GM21717 (cell line): ENCODE data around the gene CAPN5.

Experiments
- ATAC-seq: cut with Tn5 transposase; IDR thresholded peaks from one replicate; pipeline ENCODE4 v1.9.1; 2021; ENCODE audit warnings: mild to moderate bottlenecking, moderate library complexity; ENCODE audit not compliant: unreplicated experiment

The CAPN5 gene

GRCh38 chr11:77129069-77129841 is 62.5 kb downstream of the CAPN5 start:
- ATAC-seq, result no peak

GRCh38 chr11:77129842-77130756 is 63.3 kb downstream of the CAPN5 start:
- ATAC-seq, result no peak

DNA sequence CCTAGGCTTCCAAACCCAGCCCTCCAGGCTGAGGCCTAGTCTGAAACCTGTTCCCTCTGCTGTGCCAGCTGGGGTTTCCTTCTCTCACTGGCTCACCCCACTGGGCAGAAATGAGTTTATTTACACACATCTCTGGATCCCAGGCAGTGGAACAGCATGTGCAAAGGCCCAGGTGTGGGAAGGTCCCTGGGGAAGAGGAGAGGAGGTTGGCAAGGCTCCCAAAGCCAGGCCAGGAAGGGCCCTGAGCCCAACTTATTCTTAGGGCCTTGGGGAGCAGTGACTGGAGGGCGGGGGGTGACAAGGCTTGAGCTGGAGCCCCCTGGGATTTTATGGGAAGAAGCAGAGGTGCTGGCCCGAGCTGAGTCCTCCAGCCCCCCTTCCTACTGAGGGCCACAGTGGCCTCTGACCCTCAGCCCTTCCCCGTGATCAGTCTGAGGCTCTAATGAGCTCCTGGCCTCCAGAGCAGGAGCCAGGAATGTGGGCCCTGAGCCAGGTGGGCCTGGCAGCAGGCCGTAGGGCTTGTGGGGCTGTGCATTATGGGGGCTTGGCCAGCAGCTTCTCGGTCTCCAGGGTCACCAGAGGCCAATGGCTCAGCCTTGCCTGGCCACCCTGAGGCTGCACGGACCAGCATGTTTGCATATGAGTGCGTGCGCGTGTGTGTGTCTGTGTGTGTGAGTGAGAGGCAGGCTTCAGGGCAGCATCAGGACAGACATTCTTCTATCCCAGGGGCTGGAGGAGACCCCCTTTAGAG is 64.2 kb downstream of the CAPN5 start:
- ATAC-seq, result no peak

DNA sequence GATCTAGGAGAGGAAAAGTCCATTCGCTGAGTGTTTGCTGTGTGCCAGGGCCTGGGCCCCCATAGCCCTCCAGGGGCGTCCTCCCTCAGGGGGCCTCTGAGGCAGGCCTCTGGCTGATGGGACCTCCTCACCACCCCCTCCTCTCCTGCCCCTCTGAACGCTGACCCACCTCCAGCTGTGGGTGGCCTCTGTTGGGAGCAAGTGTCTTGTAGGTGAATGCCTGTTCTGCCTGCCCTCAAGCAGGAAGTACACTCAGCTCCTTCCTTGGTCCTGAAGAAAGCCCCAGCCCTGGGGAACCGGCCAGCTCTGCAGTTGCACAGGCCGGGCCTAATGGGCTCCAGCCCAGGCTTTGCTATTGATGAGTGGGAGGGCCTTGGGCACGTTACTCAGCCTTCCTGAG is 64.8 kb downstream of the CAPN5 start:
- ATAC-seq, result no peak

GRCh38 chr11:77135069-77135468 is 68.3 kb downstream of the CAPN5 start:
- ATAC-seq, result no peak

GRCh38 chr11:77136074-77136473 is 69.3 kb downstream of the CAPN5 start:
- ATAC-seq, result no peak

DNA sequence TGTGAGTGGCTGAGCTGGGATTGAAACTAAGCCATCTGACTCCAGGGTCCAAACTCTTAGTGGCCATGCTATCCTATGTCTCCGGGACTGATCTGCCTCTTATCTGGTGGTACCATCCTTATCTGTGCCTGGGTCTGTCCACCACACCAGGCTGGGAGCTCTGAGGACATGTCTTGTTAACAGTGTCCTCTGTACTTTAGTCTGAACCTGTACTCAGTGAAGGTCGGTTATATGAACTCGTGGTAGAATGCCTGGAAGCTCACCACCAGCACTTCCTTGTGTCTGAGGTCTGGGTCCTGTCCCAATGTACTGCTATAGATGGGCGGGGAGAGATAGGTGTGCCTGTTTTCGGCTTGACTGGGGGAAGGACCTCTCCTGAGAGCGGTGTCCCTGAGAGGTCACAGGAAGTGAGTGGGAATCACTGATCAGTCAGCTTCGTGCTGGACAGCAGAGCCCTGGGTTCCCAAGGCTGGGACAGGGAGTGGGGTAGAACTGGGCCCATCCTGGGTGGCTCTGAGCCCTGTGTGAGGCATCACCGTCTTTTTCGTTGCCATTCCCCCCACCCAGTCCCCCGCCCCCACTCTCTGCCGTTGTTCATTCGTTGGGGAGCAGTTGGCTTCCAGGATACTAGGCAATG is 70.1 kb downstream of the CAPN5 start:
- ATAC-seq, result no peak

DNA sequence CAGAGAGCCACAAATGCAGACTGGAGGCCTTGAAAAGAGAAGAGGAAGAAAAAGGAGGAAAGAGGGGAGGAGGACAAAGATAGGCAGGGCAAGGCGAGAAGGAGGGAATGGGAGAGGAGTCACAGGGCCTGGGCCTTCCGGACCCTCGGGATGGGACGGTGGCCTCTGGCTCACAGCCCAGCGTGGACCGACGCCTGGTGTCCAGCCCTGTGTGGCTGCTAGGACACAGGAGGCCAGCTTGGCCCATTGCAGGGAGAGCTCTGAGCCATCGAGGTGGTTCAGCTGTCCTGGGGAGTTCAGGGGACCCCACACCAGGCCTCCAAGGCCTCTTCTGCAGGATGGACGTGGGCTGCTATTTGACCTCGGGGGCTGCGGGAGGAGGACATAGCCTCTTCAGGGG is 70.7 kb downstream of the CAPN5 start:
- no peak for ATAC-seq

DNA sequence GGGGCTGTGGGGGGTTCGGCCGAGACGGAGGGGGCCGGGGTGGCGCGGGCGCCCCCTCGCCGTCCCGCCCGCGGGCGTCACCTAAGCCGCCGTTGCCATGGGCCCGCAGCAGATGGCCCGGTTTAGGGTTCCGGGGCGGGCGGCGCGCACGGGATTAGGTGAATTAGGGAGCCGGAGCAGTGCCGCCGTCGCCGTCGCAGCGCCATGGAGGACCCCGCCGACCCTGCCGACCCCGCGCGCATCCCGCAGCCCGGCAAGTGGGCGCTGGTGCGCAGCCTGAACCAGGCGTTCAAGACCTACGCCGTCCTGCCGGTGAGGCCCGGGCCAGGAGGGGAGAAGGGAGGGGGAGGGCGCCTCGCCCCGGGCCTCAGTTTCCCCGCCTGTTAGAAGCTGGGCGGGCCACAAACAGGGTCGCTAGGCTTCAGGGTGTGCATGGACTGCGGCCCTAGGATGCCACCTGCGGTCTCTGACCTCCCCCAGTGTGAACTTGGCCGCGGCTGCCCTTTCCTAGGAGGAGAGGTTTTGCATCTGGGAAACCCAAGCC is 71.4 kb downstream of the CAPN5 start:
- no peak for ATAC-seq

- no peak for ATAC-seq
Observed at GRCh38 chr11:77139201-77139600, 72.4 kb downstream of the CAPN5 start.

GRCh38 chr11:77140231-77140851 is 73.6 kb downstream of the CAPN5 start:
- ATAC-seq, result no peak

- no peak for ATAC-seq
Observed at GRCh38 chr11:77141034-77141433, 74.3 kb downstream of the CAPN5 start.

GRCh38 chr11:77141475-77141874 is 74.7 kb downstream of the CAPN5 start:
- ATAC-seq, result no peak

DNA sequence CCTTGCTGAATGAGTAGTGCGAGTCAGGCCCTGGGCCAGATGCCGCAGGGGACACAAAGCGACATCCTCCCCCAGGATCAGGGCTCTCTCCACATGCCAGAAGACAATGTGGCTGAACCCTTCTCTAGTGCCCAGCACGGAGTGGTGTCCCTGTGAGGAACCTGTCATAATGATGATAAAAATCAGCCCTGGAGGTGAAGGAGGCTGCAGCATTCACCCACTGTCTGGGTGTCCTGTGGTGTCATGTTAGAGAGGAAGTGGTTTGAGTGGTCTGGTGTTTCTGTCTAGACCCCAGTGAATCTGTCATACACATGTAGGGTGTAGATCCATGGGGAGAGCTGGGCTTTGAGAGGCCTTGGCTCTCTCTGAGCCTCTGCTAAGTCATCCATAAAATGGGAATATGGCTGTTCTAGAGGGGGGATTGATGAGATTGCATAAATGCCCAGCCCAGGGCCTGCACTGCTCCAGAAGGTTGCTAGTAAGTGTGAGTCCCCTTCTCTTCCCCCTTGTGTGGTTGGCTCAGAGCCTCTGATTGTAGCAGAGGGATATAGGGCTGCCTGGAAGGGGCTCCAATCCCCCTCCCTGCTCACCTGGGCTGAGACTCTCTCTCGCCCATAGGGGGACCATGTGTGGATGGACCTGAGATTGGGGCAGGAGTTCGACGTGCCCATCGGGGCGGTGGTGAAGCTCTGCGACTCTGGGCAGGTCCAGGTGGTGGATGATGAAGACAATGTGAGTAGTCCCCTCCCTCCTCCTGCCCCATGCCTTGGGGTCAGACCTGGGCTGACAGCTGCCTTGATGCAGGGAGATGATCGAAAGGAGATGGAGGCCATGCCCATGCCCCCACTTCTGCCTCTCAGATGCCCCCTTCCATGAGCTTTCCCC is 75.6 kb downstream of the CAPN5 start:
- ATAC-seq, result no peak

GRCh38 chr11:77143405-77144020 is 76.7 kb downstream of the CAPN5 start:
- no peak for ATAC-seq

GRCh38 chr11:77144196-77144856 is 77.6 kb downstream of the CAPN5 start:
- ATAC-seq, result no peak

GRCh38 chr11:77144857-77145428 is 78.2 kb downstream of the CAPN5 start:
- no peak for ATAC-seq
